CD4-positive, alpha-beta T cell treated with Interleukin-1 beta for 1 hour (primary cell): Measurements from ENCODE around the gene RIOK3.

Experiments
- DNase-seq, 2 donors: peaks; one replicate each; pipeline ENCODE4 v3.0.0-alpha.2; 2020 to 2022

The RIOK3 gene

DNA sequence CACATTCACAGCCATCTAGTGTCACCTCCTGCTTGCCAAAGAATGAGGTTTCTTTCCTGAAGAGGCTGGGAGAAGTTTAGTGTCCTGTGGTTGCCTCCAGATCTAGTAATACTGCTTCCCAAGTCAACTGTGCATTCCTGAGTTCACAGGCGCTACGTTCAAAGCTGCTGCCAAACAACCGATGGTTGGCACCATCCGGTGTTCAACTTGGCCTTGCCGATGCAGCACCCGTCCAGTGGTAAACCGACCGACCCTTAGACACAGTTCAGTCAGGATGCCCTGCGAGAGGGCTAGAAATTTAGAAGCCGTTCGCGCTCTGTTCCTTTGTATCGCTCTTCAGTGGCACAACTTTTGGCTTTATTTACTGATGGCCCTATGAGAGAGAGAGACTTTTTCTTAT, 78.8 kb downstream of the RIOK3 start:
- no peak for DNase-seq
